Measurements from ENCODE around the gene TOMT. TPM values are rescaled to one million over a fixed set of nuclear protein-coding genes. Genes with fewer than 3 reads are reported as not detected.

Gene TOMT
- polyA plus RNA-seq, 3 donors = not detected

DNA sequence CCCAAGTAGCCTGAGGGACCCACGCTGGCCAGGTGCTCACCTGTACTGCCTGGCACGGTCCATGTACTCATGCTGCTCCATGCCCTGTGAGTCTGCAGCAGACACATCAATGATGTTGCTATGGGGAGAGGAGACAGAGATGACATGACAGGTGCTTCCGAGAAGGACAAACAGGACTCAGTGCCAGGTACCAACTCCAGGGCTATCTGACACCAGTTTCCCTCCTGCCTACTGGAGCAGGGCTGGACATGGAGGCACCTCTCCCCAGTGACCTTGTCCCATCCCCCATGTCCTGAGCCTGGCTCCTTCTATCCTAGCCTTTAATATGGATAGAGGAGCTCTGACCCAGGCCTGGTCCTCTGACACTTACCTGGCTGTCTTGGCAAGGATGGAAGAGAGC is 7.0 kb upstream of the TOMT start:
- peak overlapping the region in 1 of 2 donors; percentile 95 for H3K27ac ChIP-seq (ENCODE audit: low read depth in 1 of 2, low read length in 2 of 2)
- H3K4me3 ChIP-seq (replicated peaks in 1 of 3; ENCODE audit: low read depth in 2 of 3, low read length in 3 of 3) = no peak overlapping the region
- intact Hi-C loops (cut with micrococcal nuclease) = no loop called here
- TF ChIP-seq, protein P1, sequence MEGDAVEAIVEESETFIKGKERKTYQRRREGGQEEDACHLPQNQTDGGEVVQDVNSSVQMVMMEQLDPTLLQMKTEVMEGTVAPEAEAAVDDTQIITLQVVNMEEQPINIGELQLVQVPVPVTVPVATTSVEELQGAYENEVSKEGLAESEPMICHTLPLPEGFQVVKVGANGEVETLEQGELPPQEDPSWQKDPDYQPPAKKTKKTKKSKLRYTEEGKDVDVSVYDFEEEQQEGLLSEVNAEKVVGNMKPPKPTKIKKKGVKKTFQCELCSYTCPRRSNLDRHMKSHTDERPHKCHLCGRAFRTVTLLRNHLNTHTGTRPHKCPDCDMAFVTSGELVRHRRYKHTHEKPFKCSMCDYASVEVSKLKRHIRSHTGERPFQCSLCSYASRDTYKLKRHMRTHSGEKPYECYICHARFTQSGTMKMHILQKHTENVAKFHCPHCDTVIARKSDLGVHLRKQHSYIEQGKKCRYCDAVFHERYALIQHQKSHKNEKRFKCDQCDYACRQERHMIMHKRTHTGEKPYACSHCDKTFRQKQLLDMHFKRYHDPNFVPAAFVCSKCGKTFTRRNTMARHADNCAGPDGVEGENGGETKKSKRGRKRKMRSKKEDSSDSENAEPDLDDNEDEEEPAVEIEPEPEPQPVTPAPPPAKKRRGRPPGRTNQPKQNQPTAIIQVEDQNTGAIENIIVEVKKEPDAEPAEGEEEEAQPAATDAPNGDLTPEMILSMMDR (IDR thresholded peaks at IDR 0.05) = no peak
- peaks cover 65% of the 10 kb centered on the region for H3K79me2 ChIP-seq (ENCODE audit: insufficient read depth, low read length)
- peaks cover 50 to 61% of the 10 kb centered on the region in 2 donors for H3K36me3 ChIP-seq (replicated peaks in 1 of 2; ENCODE audit: control insufficient read depth in 1 of 2, insufficient read depth in 2 of 2, low read length in 2 of 2)
- peaks cover 50% of the 10 kb centered on the region for H4K20me1 ChIP-seq (ENCODE audit: insufficient read depth, low read length)
- WGBS (ENCODE audit: insufficient coverage) = 100% methylated on average over 3 of the region's 3 CpGs
- Mint-ChIP-seq H3K4me3 (no peak overlapping the region), H3K27me3 (ENCODE audit: low read depth in 3 of 3) (peaks cover 0 to 1% (median 1%) of the 10 kb centered on the region in 3 donors), H3K4me1 (peaks cover 48% of the 10 kb centered on the region), H3K9me3 (peaks cover 0 to 4% (median 0%) of the 10 kb centered on the region in 7 donors), H3K27ac (peak overlapping the region in 6 of 7 donors; percentile 25 to 97 (median 62)), H3K36me3 (peaks cover 45 to 79% of the 10 kb centered on the region in 2 donors)
- H3K9ac ChIP-seq (ENCODE audit: insufficient read depth, low read length, poor library complexity, severe bottlenecking) = no peak overlapping the region
- DNase-seq = no peak
- no peak overlapping the region for H3K4me2 ChIP-seq (replicated peaks; ENCODE audit: extremely low read depth, low read length, poor library complexity, severe bottlenecking)
- H3K4me1 ChIP-seq (ENCODE audit: control insufficient read depth in 1 of 2, insufficient read depth in 2 of 2, low read length in 2 of 2) = peaks cover 41 to 45% of the 10 kb centered on the region in 2 donors
- H3K9me3 ChIP-seq (replicated peaks in 1 of 2; ENCODE audit: control insufficient read depth in 1 of 2, insufficient read depth in 1 of 2, low read length in 2 of 2) = no peaks in the 10 kb centered on the region
- no peak overlapping the region for H2AFZ ChIP-seq (ENCODE audit: insufficient read depth, low read depth, low read length, poor library complexity, severe bottlenecking)
- no peaks in the 10 kb centered on the region for H3K27me3 ChIP-seq (ENCODE audit: control insufficient read depth in 2 of 2, insufficient read depth in 2 of 2, low read length in 2 of 2)

DNA sequence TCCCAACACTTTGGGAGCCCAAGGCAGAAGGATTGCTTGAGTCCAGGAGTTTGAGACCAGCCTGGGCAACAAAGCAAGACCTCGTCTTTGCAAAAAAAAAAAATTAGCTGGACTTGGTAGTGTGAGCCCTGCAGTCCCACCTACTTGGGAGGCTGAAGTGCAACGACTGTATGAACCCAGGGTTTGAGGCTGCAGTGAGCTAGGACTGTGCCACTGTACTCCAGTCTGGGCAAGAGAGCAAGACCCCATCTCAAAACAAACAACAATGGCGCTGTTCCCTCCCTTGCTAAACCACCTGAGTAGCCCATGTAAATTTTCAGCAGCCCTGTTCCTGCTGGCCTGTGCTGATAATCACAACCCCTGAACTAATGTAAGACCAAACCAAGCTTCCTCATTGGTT is 5.7 kb upstream of the TOMT start:
- H3K4me3 Mint-ChIP-seq = peak overlapping the region; percentile 60 to 99
- Histone ChIP-seq H3K9ac (ENCODE audit: insufficient read depth, low read length, poor library complexity, severe bottlenecking) (peak overlapping the region; percentile 27), H2AFZ (ENCODE audit: insufficient read depth, low read depth, low read length, poor library complexity, severe bottlenecking) (no peak overlapping the region), H3K4me2 (replicated peaks; ENCODE audit: extremely low read depth, low read length, poor library complexity, severe bottlenecking) (peak overlapping the region; percentile 86), H3K4me3 (replicated peaks in 1 of 3; ENCODE audit: low read depth in 2 of 3, low read length in 3 of 3) (peak overlapping the region in 1 of 3 experiments; percentile 95), H3K36me3 (replicated peaks in 1 of 2; ENCODE audit: control insufficient read depth in 1 of 2, insufficient read depth in 2 of 2, low read length in 2 of 2) (peaks cover 39 to 57% of the 10 kb centered on the region in 2 donors), H3K27ac (ENCODE audit: low read depth in 1 of 2, low read length in 2 of 2) (peak overlapping the region; percentile 53 to 95), H3K79me2 (ENCODE audit: insufficient read depth, low read length) (peaks cover 65% of the 10 kb centered on the region), H3K27me3 (ENCODE audit: control insufficient read depth in 2 of 2, insufficient read depth in 2 of 2, low read length in 2 of 2) (no peaks in the 10 kb centered on the region), H3K9me3 (replicated peaks in 1 of 2; ENCODE audit: control insufficient read depth in 1 of 2, insufficient read depth in 1 of 2, low read length in 2 of 2) (no peaks in the 10 kb centered on the region), H3K4me1 (ENCODE audit: control insufficient read depth in 1 of 2, insufficient read depth in 2 of 2, low read length in 2 of 2) (peaks cover 46 to 50% of the 10 kb centered on the region in 2 donors), H4K20me1 (ENCODE audit: insufficient read depth, low read length) (peaks cover 50% of the 10 kb centered on the region)
- WGBS (ENCODE audit: insufficient coverage) = 57% methylated on average over 2 of the region's 3 CpGs
- peaks cover 40 to 78% of the 10 kb centered on the region in 2 donors for H3K36me3 Mint-ChIP-seq
- peak overlapping the region; percentile 95 to 98 (median 96) for H3K27ac Mint-ChIP-seq
- no peak for DNase-seq
- TF ChIP-seq, protein P1 (IDR thresholded peaks at IDR 0.05) = no peak
- peaks cover 52% of the 10 kb centered on the region for H3K4me1 Mint-ChIP-seq
- peaks cover 0 to 1% (median 1%) of the 10 kb centered on the region in 3 donors for H3K27me3 Mint-ChIP-seq (ENCODE audit: low read depth in 3 of 3)
- peaks cover 0 to 7% (median 0%) of the 10 kb centered on the region in 7 donors for H3K9me3 Mint-ChIP-seq
- intact Hi-C loops (cut with micrococcal nuclease) = loop anchor here (5.0 to 10.0 kb wide), 2 partner anchors 42 to 125 kb away; partner anchors contain the start of gene INPPL1 (in 1 of the 2)
